Spinal cord (tissue), 10 donors: ENCODE data around the gene CSNK2B. TPM values are rescaled to one million over a fixed set of nuclear protein-coding genes. Genes with fewer than 3 reads are reported as not detected.

ENCODE experiments used
- DNase-seq, 6 donors: peaks; one replicate each; pipeline versions ENCODE4 v3.0.0 to v3.0.0-alpha.2; 2013 to 2015; ENCODE audit warnings: low spot score in 6 of 6, low read depth in 4 of 6
- H3K27ac ChIP-seq: one replicate; pipeline ENCODE4 v1.5.1; 2013; ENCODE audit warnings: low read depth, low read length, control low read depth
- H3K27me3 ChIP-seq: one replicate; pipeline ENCODE4 v1.6.1; 2013; ENCODE audit warnings: low read length; ENCODE audit not compliant: control insufficient read depth, insufficient read depth
- H3K36me3 ChIP-seq: one replicate; pipeline ENCODE4 v1.6.1; 2013; ENCODE audit warnings: low read length; ENCODE audit not compliant: control insufficient read depth, insufficient read depth
- H3K4me1 ChIP-seq: one replicate; pipeline ENCODE4 v1.6.1; 2013; ENCODE audit warnings: low read length; ENCODE audit not compliant: control insufficient read depth, insufficient read depth
- H3K4me3 ChIP-seq: one replicate; pipeline ENCODE4 v1.5.1; 2013; ENCODE audit warnings: low read depth, low read length, control low read depth
- H3K9me3 ChIP-seq: one replicate; pipeline ENCODE4 v1.6.1; 2013; ENCODE audit warnings: low read length; ENCODE audit not compliant: control insufficient read depth, insufficient read depth
- WGBS: methylation state at CpG from one replicate; pipeline ENCODE4 v1.1.5; 2013; ENCODE audit warnings: missing lambda C conversion rate; ENCODE audit not compliant: insufficient coverage; 5-methylcytosine and 5-hydroxymethylcytosine counted together
- polyA plus RNA-seq, 2 donors: library from polyadenylated mRNA; unstranded; fragments of 120-200 nt; gene quantifications; one replicate each; pipeline ENCODE4 v1.2.1, GENCODE V29; 2013; ENCODE audit not compliant: insufficient read length in 2 of 2
- total RNA-seq, 2 donors: library from RNA; depleted of rRNA in 1 of 2; stranded (reverse); fragments of 120-200 nt in 1 of 2; fragments of >200 nt in 1 of 2; gene quantifications; one replicate each; pipeline versions ENCODE4 v1.2.3 to v1.2.4, GENCODE V29; 2013 to 2014
- donor health status: healthy.

Gene CSNK2B
- total and polyA plus RNA-seq, 4 donors: 54.3 to 215 (median 198) TPM

GRCh38 chr6:31634969-31635575, 30.8 kb upstream of the CSNK2B start:
- WGBS: 89% methylated on average over 11 of the region's 11 CpGs
- H3K4me3 ChIP-seq: no peak overlapping the region

GRCh38 chr6:31636698-31637596, 28.9 kb upstream of the CSNK2B start:
- no peaks in the 10 kb centered on the region for H3K27me3 ChIP-seq
- H3K4me3 ChIP-seq: no peak overlapping the region
- H3K4me1 ChIP-seq: no peaks in the 10 kb centered on the region
- 91% methylated on average over 21 of the region's 27 CpGs for WGBS
- H3K9me3 ChIP-seq: no peaks in the 10 kb centered on the region
- H3K27ac ChIP-seq: no peak overlapping the region
- peaks cover 92% of the 10 kb centered on the region for H3K36me3 ChIP-seq
- DNase-seq: no peak

More at GRCh38 chr6:31634969-31635575, 30.8 kb upstream of the CSNK2B start:
- Histone ChIP-seq H3K9me3 (no peaks in the 10 kb centered on the region), H3K27me3 (no peaks in the 10 kb centered on the region), H3K27ac (no peak overlapping the region), H3K4me1 (no peaks in the 10 kb centered on the region), H3K36me3 (peaks cover 92% of the 10 kb centered on the region)
- no peak for DNase-seq

DNA sequence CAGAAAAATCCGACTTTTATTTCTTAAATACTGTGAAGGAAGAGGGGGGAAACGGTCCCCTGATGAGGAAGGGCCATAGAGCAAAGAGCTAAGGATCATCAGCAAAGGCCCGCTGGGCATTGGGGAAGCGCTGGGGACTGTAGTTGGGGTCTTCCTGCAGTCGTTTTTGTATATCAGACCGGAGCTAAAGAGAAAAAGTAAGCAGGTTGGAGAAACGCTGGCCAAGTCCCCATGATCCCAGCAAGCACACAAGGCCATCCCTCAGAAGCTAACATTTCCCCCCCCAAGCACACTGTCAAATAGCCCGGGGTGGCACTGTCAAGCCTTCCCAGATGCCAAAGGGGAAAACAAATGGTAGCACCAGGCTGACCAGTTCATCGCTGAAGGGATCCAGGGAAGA, 26.8 kb upstream of the CSNK2B start:
- no peaks in the 10 kb centered on the region for H3K27me3 ChIP-seq
- H3K36me3 ChIP-seq: peaks cover 91% of the 10 kb centered on the region
- no peak overlapping the region for H3K27ac ChIP-seq
- H3K4me1 ChIP-seq: no peaks in the 10 kb centered on the region
- no peak overlapping the region for H3K4me3 ChIP-seq
- WGBS: 94% methylated on average over 5 of the region's 9 CpGs
- no peaks in the 10 kb centered on the region for H3K9me3 ChIP-seq
- no peak for DNase-seq

- Histone ChIP-seq H3K27ac (no peak overlapping the region), H3K9me3 (no peaks in the 10 kb centered on the region), H3K4me3 (no peak overlapping the region), H3K27me3 (no peaks in the 10 kb centered on the region), H3K36me3 (peaks cover 91% of the 10 kb centered on the region), H3K4me1 (no peaks in the 10 kb centered on the region)
- WGBS: 91% methylated on average over 7 of the region's 10 CpGs
- no peak for DNase-seq
Measured at GRCh38 chr6:31639449-31639861, 26.4 kb upstream of the CSNK2B start.

DNA sequence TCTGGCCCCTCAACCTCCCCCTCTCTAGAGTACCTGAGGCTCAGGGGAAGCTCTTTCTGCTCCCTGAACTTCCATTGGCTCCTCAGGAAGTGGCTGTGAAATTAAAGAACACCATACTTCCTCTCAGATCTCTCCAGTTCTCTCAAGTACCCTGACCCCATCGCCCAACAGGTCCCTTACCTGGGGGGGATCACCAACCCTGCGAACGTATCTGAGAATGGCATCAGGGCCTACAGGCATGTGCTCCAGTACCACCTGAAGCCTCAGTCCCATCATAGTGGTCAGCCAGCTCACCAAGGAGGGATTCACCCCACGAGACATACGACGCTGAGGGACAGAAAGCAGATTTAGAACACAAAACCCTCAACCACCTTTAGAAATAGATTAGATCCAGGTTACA, 25.3 kb upstream of the CSNK2B start:
- Histone ChIP-seq H3K27me3 (no peaks in the 10 kb centered on the region), H3K4me3 (no peak overlapping the region), H3K27ac (no peak overlapping the region), H3K36me3 (peaks cover 90% of the 10 kb centered on the region), H3K4me1 (no peaks in the 10 kb centered on the region), H3K9me3 (no peaks in the 10 kb centered on the region)
- no peak for DNase-seq
- WGBS: 100% methylated on average over 3 of the region's 6 CpGs

GRCh38 chr6:31641370-31641769, 24.5 kb upstream of the CSNK2B start:
- DNase-seq: no peak
- H3K4me3 ChIP-seq: no peak overlapping the region
- peaks cover 90% of the 10 kb centered on the region for H3K36me3 ChIP-seq
- H3K4me1 ChIP-seq: no peaks in the 10 kb centered on the region
- H3K27ac ChIP-seq: no peak overlapping the region
- no peaks in the 10 kb centered on the region for H3K9me3 ChIP-seq
- no CpG with 5 or more reads among the region's 4 CpGs for WGBS
- H3K27me3 ChIP-seq: no peaks in the 10 kb centered on the region

- no peaks in the 10 kb centered on the region for H3K27me3 ChIP-seq
- H3K27ac ChIP-seq: no peak overlapping the region
- no peaks in the 10 kb centered on the region for H3K4me1 ChIP-seq
- no peaks in the 10 kb centered on the region for H3K9me3 ChIP-seq
- 100% methylated on average over 2 of the region's 6 CpGs for WGBS
- DNase-seq: no peak
- H3K36me3 ChIP-seq: peaks cover 90% of the 10 kb centered on the region
- H3K4me3 ChIP-seq: no peak overlapping the region
Measured at GRCh38 chr6:31642798-31643570, 22.9 kb upstream of the CSNK2B start.

GRCh38 chr6:31643818-31644454, 21.9 kb upstream of the CSNK2B start:
- Histone ChIP-seq H3K4me3 (no peak overlapping the region), H3K27me3 (no peaks in the 10 kb centered on the region), H3K27ac (no peak overlapping the region), H3K36me3 (peaks cover 92% of the 10 kb centered on the region), H3K9me3 (no peaks in the 10 kb centered on the region), H3K4me1 (no peaks in the 10 kb centered on the region)
- 83% methylated on average over 10 of the region's 17 CpGs for WGBS
- no peak for DNase-seq

DNA sequence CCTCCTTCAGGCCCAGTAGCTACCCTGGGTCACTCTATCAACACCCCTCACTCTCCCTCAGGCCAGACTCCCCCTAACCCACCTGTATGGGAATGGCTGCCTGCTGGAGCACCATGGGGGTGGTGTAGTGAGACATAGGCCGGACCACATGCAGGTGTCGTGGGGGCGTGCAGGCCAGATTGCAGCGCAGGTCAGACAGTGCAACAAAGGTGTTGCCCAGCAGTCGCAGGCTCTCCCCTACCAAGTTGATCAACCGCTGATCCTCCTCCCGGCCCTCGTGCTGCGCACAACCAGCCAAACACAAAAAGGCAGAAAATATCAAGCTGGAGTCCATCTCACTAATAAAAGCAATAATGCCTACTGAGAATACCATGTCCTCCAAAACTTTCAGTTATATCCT, 20.6 kb upstream of the CSNK2B start:
- DNase-seq: no peak
- Histone ChIP-seq H3K27me3 (no peaks in the 10 kb centered on the region), H3K27ac (no peak overlapping the region), H3K36me3 (peaks cover 86% of the 10 kb centered on the region), H3K4me1 (no peaks in the 10 kb centered on the region), H3K4me3 (no peak overlapping the region), H3K9me3 (no peaks in the 10 kb centered on the region)
- WGBS: 98% methylated on average over 8 of the region's 9 CpGs
